ENCODE data around the gene UPF3B.

DNA sequence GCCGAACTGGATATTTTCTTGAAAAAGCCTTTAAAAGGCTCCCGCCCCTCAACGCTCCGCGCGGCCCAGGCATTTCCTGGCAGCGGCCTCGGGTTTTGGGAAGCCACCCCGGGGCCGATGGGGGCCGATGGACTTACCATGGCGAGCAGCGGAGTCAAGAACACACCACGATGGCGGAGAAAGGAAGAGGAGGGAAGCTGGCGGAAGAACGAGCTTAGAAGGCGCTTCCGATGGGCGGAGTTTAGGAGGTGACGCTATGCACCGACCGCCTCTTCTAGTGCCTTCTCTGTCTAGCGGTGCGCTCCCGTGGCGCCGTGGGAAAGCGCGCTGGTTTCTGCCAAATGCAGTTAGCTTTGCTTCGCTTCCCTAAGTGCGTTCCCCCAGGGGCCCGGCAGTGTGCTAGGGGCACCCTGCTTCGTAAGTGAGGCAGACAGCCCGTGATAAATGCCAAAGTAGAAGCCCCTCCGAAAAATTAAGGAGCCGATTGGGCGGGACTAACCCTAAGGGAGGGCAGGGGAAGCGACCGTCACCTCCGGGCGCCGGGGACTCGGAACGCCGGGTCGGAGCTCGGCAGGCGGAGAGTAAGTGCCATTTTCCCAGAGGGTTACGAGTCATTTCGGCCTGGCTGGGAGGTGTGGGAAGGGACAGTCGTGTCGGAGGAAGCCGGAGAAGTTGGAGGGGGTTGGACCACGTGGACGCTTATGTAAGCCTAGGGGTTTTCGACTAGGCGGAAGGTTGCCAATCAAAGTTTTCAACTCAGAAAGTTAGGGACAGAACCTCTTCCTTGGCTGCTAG lies 61.1 kb downstream of the UPF3B start, which contains the start of gene RPL39:
- TF ChIP-seq POLR2A (IDR thresholded peaks at IDR 0.05): peak in 1 of 3 donors; percentile 37
- TF ChIP-seq, protein P1, sequence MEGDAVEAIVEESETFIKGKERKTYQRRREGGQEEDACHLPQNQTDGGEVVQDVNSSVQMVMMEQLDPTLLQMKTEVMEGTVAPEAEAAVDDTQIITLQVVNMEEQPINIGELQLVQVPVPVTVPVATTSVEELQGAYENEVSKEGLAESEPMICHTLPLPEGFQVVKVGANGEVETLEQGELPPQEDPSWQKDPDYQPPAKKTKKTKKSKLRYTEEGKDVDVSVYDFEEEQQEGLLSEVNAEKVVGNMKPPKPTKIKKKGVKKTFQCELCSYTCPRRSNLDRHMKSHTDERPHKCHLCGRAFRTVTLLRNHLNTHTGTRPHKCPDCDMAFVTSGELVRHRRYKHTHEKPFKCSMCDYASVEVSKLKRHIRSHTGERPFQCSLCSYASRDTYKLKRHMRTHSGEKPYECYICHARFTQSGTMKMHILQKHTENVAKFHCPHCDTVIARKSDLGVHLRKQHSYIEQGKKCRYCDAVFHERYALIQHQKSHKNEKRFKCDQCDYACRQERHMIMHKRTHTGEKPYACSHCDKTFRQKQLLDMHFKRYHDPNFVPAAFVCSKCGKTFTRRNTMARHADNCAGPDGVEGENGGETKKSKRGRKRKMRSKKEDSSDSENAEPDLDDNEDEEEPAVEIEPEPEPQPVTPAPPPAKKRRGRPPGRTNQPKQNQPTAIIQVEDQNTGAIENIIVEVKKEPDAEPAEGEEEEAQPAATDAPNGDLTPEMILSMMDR (IDR thresholded peaks at IDR 0.05 in 8 of 11, conservative IDR thresholded peaks at IDR 0.05 in 3 of 11): peak in 1 of 11 experiments; percentile 12

All from spleen (tissue), 7 donors.